Measurements from ENCODE around the gene OPN1SW. TPM values are rescaled to one million over a fixed set of nuclear protein-coding genes. Genes with fewer than 3 reads are reported as not detected.

OPN1SW gene
- polyA plus RNA-seq, 6 donors from 2014 or later: not detected

- no peak for ATAC-seq (ENCODE audit: low read depth in 2 of 2)
- no peak for DNase-seq
- Mint-ChIP-seq H3K27me3 (peaks cover 7 to 14% (median 11%) of the 10 kb centered on the region in 3 donors), H3K4me3 (no peak overlapping the region), H3K9me3 (peaks cover 0 to 4% (median 0%) of the 10 kb centered on the region in 7 donors), H3K36me3 (no peaks in the 10 kb centered on the region), H3K4me1 (peaks cover 0 to under 1% (median 0%) of the 10 kb centered on the region in 3 donors), H3K27ac (peak overlapping the region in 2 of 6 donors; percentile 28 to 95)
Measured at GRCh38 chr7:128731184-128731583, 44.4 kb downstream of the OPN1SW start.

- Mint-ChIP-seq H3K4me3 (no peak overlapping the region), H3K36me3 (no peaks in the 10 kb centered on the region), H3K27ac (no peak overlapping the region), H3K9me3 (no peaks in the 10 kb centered on the region), H3K4me1 (peaks cover 0 to 7% (median 0%) of the 10 kb centered on the region in 3 donors), H3K27me3 (peaks cover 12 to 14% (median 13%) of the 10 kb centered on the region in 3 donors)
- DNase-seq: no peak
- no peak for ATAC-seq (ENCODE audit: low read depth in 2 of 2)
Measured at GRCh38 chr7:128729494-128729893, 46.1 kb downstream of the OPN1SW start.

GRCh38 chr7:128728598-128728997, 47.0 kb downstream of the OPN1SW start:
- no peaks in the 10 kb centered on the region for H3K9me3 Mint-ChIP-seq
- peaks cover 14 to 16% (median 16%) of the 10 kb centered on the region in 3 donors for H3K27me3 Mint-ChIP-seq
- no peaks in the 10 kb centered on the region for H3K36me3 Mint-ChIP-seq
- no peak for DNase-seq
- no peak for ATAC-seq (ENCODE audit: low read depth in 2 of 2)
- H3K4me3 Mint-ChIP-seq: no peak overlapping the region
- peaks cover 0 to 7% (median 0%) of the 10 kb centered on the region in 3 donors for H3K4me1 Mint-ChIP-seq
- no peak overlapping the region for H3K27ac Mint-ChIP-seq

- H3K4me1 Mint-ChIP-seq: peaks cover 0 to 7% (median 0%) of the 10 kb centered on the region in 3 donors
- ATAC-seq (ENCODE audit: low read depth in 2 of 2) (no peak), DNase-seq (no peak)
- peaks cover 14 to 16% (median 16%) of the 10 kb centered on the region in 3 donors for H3K27me3 Mint-ChIP-seq
- H3K27ac Mint-ChIP-seq: no peak overlapping the region
- no peaks in the 10 kb centered on the region for H3K36me3 Mint-ChIP-seq
- H3K4me3 Mint-ChIP-seq: no peak overlapping the region
- no peaks in the 10 kb centered on the region for H3K9me3 Mint-ChIP-seq
Measured at GRCh38 chr7:128727239-128727638, 48.4 kb downstream of the OPN1SW start.

GRCh38 chr7:128726737-128727072, 48.9 kb downstream of the OPN1SW start:
- Mint-ChIP-seq H3K9me3 (no peaks in the 10 kb centered on the region), H3K4me3 (no peak overlapping the region), H3K27ac (no peak overlapping the region), H3K27me3 (peaks cover 14 to 16% (median 16%) of the 10 kb centered on the region in 3 donors), H3K4me1 (peaks cover 0 to 7% (median 0%) of the 10 kb centered on the region in 3 donors), H3K36me3 (no peaks in the 10 kb centered on the region)
- ATAC-seq (ENCODE audit: low read depth in 2 of 2) (no peak), DNase-seq (no peak)

- DNase-seq (no peak), ATAC-seq (ENCODE audit: low read depth in 2 of 2) (no peak)
- Mint-ChIP-seq H3K36me3 (no peaks in the 10 kb centered on the region), H3K4me1 (peaks cover 0 to 7% (median 0%) of the 10 kb centered on the region in 3 donors), H3K27ac (no peak overlapping the region), H3K27me3 (peaks cover 14 to 16% (median 16%) of the 10 kb centered on the region in 3 donors), H3K9me3 (no peaks in the 10 kb centered on the region), H3K4me3 (no peak overlapping the region)
Measured at GRCh38 chr7:128726059-128726736, 49.4 kb downstream of the OPN1SW start.

GRCh38 chr7:128725531-128725930, 50.1 kb downstream of the OPN1SW start:
- Mint-ChIP-seq H3K4me1 (peaks cover 0 to 7% (median 0%) of the 10 kb centered on the region in 3 donors), H3K36me3 (no peaks in the 10 kb centered on the region), H3K4me3 (peak overlapping the region in 1 of 8 donors; percentile 65), H3K27ac (peak overlapping the region in 1 of 6 donors; percentile 65), H3K9me3 (no peaks in the 10 kb centered on the region), H3K27me3 (peaks cover 14 to 16% (median 16%) of the 10 kb centered on the region in 3 donors)
- DNase-seq (no peak), ATAC-seq (ENCODE audit: low read depth in 2 of 2) (no peak)

GRCh38 chr7:128724743-128725142, 50.9 kb downstream of the OPN1SW start:
- Mint-ChIP-seq H3K4me3 (no peak overlapping the region), H3K27ac (no peak overlapping the region), H3K36me3 (no peaks in the 10 kb centered on the region), H3K27me3 (peaks cover 14 to 16% (median 16%) of the 10 kb centered on the region in 3 donors), H3K4me1 (peaks cover 0 to 7% (median 0%) of the 10 kb centered on the region in 3 donors), H3K9me3 (no peaks in the 10 kb centered on the region)
- ATAC-seq (ENCODE audit: low read depth in 2 of 2) (no peak), DNase-seq (no peak)

Other genes with a start within 250 kb of the OPN1SW start
- gene GARIN1A, start 103.5 kb downstream of the OPN1SW start, polyA plus RNA-seq (ENCODE audit: low read depth in 6 of 6): under 1 TPM in 2 of 6 donors, not detected in 4; 0.05 to 0.08 TPM
- gene CALU, start 36.4 kb downstream of the OPN1SW start, polyA plus RNA-seq (ENCODE audit: low read depth in 6 of 6): 10 to 100 TPM; 19.2 to 29.6 (median 21.0) TPM
- gene CCDC136, start 16.2 kb upstream of the OPN1SW start, polyA plus RNA-seq (ENCODE audit: low read depth in 6 of 6): under 1 TPM in 3 of 6 donors, not detected in 3; 0.08 to 0.38 (median 0.34) TPM
- not detected for gene FLNC, start 54.6 kb upstream of the OPN1SW start, polyA plus RNA-seq (ENCODE audit: low read depth in 6 of 6)
- 100 to 1,000 TPM; 341 to 599 (median 381) TPM for gene ATP6V1F, start 87.1 kb upstream of the OPN1SW start, polyA plus RNA-seq (ENCODE audit: low read depth in 6 of 6)
- gene KCP, start 134.9 kb upstream of the OPN1SW start, polyA plus RNA-seq (ENCODE audit: low read depth in 6 of 6): under 1 TPM in 4 of 6 donors, not detected in 2; 0.29 to 0.78 (median 0.37) TPM
- gene IRF5, start 162.1 kb upstream of the OPN1SW start, polyA plus RNA-seq (ENCODE audit: low read depth in 6 of 6): 10 to 100 TPM; 54.4 to 78.0 (median 58.5) TPM

All from naive B cell (primary cell).